HG03521 (cell line): ENCODE results near the gene FOXJ3.

Experiments used
- ATAC-seq: cut with Tn5 transposase; IDR thresholded peaks from one replicate; pipeline ENCODE4 v1.9.1; 2021; ENCODE audit warnings: mild to moderate bottlenecking, moderate library complexity; ENCODE audit not compliant: unreplicated experiment

The FOXJ3 gene

GRCh38 chr1:42146626-42147320 lies 188.3 kb downstream of the FOXJ3 start:
- no peak for ATAC-seq

- ATAC-seq = no peak
These were observed 189.0 kb downstream of the FOXJ3 start for GRCh38 chr1:42145764-42146625.

DNA sequence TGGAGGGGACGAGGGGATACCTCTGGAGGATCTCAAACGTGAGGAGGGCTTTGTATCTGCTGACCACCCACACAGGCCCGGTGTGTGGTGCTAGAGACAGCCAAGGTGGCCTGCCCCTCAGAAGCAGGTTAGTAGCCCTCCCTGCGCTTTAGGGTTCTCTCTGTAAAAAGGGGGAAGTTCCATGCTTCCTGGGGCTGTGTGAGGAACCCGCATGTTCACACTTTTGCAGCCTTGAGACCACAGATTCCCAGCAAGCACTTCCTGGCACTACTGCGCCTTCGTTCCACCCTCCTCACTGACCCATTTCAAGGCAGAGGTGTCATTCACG lies 189.7 kb downstream of the FOXJ3 start:
- ATAC-seq = no peak

DNA sequence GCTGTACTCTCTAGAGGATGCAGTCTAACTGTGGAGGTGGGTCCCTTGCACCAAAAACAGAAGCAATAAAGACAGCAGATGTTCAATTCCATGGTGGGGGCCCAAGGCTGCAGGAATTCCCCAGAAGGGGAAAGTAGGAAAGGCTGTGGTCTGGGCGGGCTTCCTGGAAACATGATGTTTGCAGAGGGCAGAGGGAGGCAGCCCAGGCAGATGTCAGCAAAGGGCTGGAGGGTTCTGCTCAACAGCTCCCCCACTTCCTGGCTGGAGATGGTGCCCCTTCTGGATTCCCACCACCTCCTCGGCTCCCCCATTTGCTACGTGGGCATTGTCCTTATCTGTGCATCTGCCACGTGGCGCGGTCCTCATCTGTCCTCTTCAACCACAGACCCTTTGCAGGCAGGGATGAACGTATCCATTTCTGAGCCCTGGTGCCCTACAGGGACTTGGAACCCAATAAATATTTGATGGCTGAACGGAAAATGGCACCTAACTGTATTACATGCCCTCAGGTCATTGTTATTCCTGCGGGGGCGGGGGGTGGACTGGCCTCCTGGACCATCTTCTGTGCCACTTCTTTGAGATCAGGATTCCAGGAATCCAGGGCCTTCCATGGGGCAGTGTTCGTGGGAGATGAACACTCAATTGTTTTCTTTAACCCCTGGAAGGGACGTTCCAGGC lies 190.2 kb downstream of the FOXJ3 start:
- no peak for ATAC-seq

DNA sequence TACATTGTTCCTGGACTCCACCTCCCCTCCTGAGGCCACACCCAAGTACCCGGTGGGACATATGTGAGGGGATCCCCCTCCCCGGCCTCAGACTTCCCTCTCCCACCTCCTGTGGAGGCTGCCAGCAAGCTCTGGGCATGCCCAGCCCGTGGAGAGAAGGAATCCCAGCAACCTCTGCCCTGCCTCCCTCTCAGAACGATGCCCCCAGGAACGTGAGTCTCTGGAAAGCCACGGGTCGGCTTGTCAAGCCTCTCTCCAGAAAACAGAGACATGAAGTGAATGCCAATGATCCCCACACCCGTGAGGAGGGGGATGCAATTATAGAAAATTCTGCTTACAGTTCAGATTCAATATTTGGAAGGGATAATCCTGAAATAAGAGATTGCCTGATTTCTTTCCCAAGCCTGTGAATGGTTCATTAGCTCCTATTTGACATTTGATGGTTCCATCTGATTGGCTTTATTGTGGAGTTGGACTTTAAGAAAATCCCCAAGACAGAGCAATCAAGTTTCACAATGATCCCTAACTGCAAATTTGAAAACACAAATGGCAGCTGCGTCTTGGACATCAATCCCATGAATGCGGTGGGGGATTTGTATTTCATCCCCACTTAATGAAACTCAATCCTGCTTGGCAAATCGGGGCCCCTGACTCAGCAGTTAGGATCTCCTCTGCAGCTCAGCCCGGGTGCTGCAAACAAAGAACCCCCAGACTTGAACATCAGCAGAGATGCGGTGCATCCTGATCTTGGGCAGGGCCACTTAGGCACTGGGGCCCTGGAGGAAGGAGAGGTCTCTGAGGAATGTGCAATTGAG lies 190.9 kb downstream of the FOXJ3 start:
- ATAC-seq = no peak

GRCh38 chr1:42142894-42143675 lies 191.9 kb downstream of the FOXJ3 start:
- no peak for ATAC-seq

DNA sequence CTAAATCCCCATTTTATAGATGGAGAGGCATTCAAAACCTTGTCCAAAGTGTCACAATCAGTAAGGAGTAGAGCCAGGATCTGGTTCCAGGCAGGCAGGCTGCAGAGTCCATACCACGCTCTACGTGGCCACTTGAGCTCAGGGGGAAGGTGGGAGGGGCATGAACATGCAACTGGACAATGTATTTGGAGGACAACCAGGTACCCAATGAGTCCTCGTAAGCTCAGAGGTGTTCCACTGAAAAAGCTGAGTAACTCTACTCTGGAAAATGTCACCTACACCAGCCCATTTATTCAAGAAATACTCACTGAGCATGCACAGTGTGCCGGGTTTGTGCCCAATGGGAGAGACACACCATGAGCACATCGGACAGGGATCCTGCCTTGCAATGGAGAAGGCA lies 193.1 kb downstream of the FOXJ3 start:
- ATAC-seq = no peak

- ATAC-seq = no peak
These were observed 194.8 kb downstream of the FOXJ3 start for GRCh38 chr1:42140191-42140590.

DNA sequence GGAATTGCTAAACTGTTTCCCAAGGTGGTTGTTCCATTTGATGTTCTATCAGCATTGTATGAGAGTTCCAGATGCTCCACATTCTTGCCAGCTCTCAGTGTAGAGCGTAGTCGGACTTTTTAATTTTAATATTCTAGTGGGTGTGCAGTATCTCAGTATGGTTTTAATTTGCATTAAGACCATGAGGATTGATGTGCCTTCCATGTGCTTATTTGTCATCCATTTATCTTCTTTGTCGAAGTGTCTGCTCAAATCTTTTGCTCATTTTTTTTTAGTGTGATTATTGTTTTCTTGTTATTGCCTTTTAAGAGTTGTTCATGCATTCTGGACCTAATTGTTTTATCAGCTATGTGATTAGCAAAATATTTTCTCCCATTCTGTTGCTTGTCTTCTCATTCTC lies 195.6 kb downstream of the FOXJ3 start:
- no peak for ATAC-seq

DNA sequence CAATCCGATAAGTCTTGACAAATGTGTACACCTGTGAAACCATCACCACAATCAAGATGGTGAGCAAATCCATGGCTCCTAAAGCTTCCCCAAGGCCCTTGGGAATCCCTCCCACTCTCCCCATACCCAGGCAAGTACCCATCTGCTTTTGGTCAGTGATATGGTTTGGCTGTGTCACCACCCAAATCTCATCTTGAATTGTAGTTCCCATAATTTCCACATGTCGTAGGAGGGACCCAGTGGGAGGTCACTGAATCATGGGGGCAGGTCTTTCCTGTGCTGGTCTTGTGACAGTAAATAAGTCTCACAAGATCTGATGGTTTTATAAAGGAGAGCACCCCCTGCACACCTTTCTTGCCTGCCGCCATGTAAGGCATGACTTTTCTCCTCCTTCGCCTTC lies 196.4 kb downstream of the FOXJ3 start:
- ATAC-seq = no peak

DNA sequence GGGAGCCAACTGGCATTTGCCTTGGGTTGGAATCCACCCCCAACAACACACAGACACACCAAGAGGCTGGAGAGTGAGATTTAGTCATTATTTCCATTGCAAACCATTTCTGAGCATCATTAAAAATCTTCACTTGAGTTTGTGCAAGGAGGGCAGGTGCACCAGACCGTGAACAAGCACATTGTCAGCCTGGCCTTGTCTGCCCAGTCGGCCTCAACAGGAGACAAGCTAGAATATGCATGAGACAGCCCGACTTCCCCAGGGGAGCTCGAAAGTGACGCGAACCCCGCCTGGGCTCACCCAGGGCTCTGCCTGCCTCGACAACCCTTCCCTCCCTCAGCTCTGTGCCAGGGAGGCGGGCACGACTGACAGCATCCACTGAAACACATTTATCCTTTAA lies 197.3 kb downstream of the FOXJ3 start:
- ATAC-seq = no peak

DNA sequence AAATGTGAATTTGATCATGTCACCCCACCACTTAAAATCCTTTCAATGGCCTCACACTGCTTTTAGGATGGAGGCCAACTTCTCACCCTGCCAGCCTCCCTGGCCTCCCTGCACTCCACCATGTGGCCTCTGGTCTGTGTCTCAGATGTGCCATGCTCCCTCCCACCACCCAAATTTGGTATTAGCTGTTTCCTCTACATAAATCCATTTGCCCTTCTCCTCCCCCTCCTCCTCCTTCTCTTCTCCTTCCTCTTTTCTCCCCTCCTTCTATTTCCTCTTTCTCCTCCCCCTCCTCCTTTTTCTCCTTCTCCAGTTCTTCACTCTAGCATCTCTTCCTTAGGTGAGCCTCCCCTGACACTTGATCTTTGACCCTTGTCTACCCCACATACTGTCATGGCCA lies 198.6 kb downstream of the FOXJ3 start:
- no peak for ATAC-seq

DNA sequence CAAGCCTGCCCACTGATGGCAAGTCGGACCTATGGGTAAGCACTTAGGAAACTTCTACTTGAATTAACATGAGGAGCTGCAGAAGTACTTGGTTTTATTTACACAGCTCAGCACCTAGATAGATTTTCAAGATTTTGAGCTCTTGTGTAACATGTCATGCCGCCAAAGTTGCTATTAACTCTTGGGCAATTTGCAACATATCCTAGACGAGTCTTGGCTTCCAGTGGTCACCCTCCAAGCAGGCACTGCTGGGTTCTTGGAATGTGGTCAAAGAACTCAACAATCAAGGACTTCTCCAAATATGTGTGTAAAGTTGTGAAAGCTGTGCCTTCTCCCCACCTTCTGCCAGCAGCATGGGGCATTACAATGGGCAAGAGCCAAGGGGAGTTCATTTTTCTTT lies 199.6 kb downstream of the FOXJ3 start:
- ATAC-seq = no peak

- ATAC-seq = no peak
These were observed 201.1 kb downstream of the FOXJ3 start for GRCh38 chr1:42133809-42134526.

DNA sequence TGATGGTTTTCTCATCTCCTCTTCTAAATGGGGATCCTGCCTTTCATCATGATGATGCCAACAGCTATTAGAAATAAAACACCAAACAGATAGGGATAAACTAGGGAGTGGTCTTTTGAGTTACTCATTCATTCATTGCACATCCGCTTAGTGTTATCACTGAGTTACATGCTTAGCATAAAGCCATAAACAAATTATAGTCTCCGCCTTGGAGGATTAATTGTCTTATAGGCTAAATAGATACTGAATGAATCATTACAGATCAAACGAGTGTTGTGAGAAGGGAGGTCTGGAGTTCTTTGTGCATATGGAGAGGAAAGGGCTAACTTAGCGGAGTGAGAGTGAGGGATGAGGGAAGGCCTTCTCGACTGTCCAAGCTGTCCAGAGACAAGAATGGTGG lies 201.6 kb downstream of the FOXJ3 start:
- no peak for ATAC-seq

GRCh38 chr1:42130061-42130660 lies 204.9 kb downstream of the FOXJ3 start:
- no peak for ATAC-seq

DNA sequence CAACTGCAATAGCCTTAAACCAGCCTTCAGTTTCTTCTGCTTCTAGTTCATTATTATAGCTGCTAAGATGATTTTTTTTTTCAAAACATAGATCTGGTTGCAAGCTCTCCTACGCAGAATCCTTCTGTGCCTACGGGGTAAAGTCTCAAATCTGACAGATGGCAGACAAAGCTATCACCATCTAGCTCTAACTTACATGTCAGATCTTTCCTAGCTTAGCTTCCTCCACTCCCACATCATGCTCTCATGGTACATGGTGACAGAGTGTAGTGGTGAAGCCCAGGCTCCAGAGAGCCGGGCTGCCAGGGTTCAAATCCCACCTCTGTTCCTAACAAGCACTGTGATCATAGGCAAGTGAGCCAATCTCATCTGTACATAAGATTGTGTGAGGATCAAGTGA lies 206.1 kb downstream of the FOXJ3 start:
- ATAC-seq = no peak

- ATAC-seq = no peak
These were observed 206.5 kb downstream of the FOXJ3 start for GRCh38 chr1:42128499-42128898.

- no peak for ATAC-seq
These were observed 207.3 kb downstream of the FOXJ3 start for GRCh38 chr1:42127767-42128166.
